Measurements from ENCODE around the gene CNN2. TPM values are rescaled to one million over a fixed set of nuclear protein-coding genes. Genes with fewer than 3 reads are reported as not detected.

Gene CNN2
- total RNA-seq, 1 donor from 2014 or later: 164 TPM

DNA sequence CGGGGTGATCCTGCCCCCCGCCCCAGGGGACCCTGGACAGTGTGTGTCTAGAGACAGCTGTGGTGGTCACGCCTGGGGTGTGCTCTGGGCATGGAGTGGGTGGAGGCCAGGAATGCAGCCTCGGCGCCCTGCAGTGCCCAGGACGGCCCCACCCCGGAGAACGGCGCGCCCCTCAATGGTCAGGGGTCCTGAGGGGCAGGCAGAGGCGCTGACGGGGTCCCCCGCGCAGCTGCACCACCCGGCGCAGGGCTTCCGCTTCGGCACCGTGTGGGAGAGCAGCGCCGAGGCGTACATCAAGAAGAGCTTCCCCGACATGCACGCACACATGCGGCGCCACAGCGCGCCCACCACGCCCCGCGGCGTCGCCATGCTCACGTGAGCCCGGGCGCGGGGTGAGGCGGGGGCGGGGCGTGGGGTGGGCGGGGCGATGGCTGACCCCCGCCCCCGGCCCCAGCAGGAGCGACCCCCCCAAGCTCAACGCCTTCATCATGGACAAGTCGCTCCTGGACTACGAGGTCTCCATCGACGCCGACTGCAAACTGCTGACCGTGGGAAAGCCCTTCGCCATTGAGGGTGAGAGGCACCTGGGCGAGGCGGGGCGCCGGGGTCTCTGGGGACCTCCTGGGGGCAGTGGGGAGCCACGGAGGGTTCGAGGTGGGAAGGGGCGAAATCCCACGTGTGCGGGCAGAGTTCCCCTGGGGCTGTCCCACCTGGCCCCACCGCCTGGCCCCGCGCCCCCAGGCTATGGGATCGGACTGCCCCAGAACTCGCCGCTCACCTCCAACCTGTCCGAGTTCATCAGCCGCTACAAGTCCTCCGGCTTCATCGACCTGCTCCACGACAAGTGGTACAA lies 18.8 kb upstream of the CNN2 start:
- TF ChIP-seq, protein P1, sequence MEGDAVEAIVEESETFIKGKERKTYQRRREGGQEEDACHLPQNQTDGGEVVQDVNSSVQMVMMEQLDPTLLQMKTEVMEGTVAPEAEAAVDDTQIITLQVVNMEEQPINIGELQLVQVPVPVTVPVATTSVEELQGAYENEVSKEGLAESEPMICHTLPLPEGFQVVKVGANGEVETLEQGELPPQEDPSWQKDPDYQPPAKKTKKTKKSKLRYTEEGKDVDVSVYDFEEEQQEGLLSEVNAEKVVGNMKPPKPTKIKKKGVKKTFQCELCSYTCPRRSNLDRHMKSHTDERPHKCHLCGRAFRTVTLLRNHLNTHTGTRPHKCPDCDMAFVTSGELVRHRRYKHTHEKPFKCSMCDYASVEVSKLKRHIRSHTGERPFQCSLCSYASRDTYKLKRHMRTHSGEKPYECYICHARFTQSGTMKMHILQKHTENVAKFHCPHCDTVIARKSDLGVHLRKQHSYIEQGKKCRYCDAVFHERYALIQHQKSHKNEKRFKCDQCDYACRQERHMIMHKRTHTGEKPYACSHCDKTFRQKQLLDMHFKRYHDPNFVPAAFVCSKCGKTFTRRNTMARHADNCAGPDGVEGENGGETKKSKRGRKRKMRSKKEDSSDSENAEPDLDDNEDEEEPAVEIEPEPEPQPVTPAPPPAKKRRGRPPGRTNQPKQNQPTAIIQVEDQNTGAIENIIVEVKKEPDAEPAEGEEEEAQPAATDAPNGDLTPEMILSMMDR (conservative IDR thresholded peaks at IDR 0.05; ENCODE audit: low read depth, low read length): no peak
- DNase-seq (ENCODE audit: low read depth): no peak
- no peak overlapping the region for H3K4me3 ChIP-seq (ENCODE audit: low read depth, low read length)

DNA sequence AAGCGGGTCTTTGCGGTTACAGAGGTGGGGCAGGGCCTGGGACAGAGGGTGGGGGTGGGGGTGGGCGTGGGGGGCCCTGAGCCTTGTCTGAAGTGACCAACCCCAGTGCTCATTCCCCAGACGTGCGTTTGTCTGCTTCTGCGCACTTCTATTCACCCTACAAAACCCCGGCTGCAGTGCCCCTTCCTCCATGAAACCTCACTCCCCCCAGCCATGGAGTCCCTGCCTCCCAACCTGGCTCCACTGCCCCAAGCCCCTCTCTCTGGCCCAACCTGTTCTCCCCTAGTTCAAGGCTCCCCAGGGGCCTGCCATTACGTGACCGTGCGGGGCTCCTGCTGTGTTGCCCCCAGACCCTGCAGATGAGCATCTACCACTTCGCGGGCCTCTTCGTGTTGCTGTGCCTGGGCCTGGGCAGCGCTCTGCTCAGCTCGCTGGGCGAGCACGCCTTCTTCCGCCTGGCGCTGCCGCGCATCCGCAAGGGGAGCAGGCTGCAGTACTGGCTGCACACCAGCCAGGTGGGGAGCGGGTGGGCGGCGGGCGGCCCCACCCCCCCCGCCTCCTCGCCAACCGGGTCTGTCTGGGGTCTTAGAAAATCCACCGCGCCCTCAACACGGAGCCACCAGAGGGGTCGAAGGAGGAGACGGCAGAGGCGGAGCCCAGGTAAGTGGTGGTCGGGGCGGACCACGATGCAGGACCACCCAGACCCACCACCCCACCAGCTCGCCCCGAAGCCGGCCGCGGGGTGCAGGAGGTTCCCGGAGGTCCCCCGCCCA lies 18.0 kb upstream of the CNN2 start:
- DNase-seq (ENCODE audit: low read depth): no peak
- TF ChIP-seq, protein P1 (conservative IDR thresholded peaks at IDR 0.05; ENCODE audit: low read depth, low read length): no peak
- H3K4me3 ChIP-seq (ENCODE audit: low read depth, low read length): no peak overlapping the region

DNA sequence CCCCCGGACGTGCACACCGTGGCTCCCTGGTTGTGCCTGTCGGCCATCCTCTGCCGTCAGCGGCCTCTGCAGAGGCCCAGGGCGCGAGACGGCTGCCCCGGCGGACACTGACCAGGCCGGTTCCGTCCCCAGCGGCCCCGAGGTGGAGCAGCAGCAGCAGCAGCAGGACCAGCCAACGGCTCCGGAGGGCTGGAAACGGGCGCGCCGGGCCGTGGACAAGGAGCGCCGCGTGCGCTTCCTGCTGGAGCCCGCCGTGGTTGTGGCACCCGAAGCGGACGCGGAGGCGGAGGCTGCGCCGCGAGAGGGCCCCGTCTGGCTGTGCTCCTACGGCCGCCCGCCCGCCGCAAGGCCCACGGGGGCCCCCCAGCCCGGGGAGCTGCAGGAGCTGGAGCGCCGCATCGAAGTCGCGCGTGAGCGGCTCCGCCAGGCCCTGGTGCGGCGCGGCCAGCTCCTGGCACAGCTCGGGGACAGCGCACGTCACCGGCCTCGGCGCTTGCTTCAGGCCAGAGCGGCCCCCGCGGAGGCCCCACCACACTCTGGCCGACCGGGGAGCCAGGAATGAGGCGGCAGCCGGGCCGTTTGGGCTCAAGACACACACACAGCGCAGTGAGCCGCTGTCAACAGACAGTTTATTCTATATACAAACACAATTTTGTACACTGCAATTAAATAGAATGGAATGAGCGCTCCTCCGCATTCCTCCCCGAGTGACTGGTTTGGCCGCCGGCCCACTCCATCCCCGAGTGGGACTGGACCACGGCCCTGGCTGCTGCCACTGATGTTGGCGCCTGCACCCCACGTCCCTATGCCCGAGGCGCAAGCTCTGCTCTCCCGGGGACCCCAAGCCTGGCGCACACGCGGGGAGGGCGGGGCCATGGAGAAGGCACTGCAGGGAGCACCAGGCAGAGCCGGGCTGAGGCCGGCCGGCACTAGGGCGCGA lies 17.1 kb upstream of the CNN2 start:
- TF ChIP-seq, protein P1 (conservative IDR thresholded peaks at IDR 0.05; ENCODE audit: low read depth, low read length): no peak
- H3K4me3 ChIP-seq (ENCODE audit: low read depth, low read length): no peak overlapping the region
- no peak for DNase-seq (ENCODE audit: low read depth)

DNA sequence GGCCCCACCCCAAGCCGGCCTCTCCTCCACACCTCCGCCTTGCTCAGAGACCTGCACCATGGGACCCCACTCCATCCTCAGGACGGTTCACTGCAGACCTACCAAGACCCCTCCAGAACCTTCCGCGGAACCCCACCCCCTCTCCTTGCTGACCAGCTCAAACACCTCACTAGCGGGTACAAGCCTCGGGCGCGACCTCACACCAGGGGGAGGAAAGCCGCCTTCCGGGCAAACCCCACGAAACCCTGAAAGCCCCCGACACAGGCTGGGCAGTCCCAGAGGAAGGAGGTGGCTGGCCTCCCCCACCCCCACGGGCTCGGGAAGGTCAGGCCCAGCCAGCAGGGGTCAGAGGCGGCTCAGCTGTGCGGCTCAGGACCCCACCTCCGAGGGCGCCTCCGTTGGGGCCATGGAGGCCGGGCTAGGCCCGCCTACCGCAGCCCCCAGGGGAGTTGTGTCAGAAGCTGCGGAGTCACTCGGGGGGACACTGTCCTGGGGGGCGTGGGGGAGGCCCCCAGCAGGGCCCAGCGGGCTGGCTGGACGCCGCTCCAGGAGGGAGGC lies 16.3 kb upstream of the CNN2 start:
- H3K4me3 ChIP-seq (ENCODE audit: low read depth, low read length): no peak overlapping the region
- TF ChIP-seq, protein P1 (conservative IDR thresholded peaks at IDR 0.05; ENCODE audit: low read depth, low read length): no peak
- DNase-seq (ENCODE audit: low read depth): no peak

DNA sequence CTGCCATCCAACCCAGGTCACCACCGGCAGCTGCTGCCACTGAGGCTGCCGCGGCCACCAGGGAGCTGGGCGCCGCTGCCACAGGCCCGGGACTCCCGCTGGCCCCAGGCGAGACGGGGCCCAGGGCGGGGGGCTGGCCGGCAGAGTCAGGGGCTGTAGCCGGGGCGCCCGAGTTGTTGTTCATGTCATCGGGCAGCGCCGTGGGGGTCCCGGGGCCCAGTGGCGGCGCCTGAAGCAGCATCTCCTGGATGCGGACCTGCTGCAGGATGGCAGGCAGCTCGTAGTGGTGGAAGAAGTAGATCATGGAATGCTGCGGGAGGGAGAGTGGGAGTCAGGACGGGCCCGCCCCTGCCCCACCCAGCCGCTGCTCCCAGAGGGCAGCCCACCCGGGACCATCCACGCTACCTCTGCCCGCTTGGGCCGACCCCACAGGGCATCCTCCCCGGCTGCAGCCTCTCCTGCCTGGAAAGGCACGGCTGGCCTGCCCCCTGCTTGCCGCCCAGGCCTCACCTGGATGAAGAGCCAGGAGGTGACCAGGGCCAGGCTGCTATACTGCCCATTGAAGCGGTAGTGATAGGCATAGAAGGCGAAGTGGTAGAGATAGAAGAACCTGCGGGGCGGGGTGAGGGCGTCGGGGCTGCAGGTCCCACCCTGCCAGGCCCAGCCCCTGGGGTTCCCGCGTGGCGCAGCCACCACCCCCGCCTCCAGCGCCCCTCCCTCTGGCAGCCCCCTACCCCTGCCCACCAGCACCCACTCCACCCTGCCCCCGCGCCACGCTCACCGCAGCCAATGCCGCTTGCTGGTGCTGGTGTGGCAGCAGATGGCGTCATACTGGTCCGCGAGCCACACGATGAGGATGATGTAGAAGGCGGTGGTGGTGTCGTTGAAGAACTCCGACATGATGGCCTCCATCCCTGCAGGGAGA lies 15.6 kb upstream of the CNN2 start:
- H3K4me3 ChIP-seq (ENCODE audit: low read depth, low read length): no peak overlapping the region
- no peak for DNase-seq (ENCODE audit: low read depth)
- TF ChIP-seq, protein P1 (conservative IDR thresholded peaks at IDR 0.05; ENCODE audit: low read depth, low read length): no peak

All from epithelial cell of proximal tubule (primary cell).